ENCODE measurements around the gene LPAR5. TPM values are rescaled to one million over a fixed set of nuclear protein-coding genes. Genes with fewer than 3 reads are reported as not detected.

Gene LPAR5
- total and polyA plus RNA-seq, 2 of the 8 experiments (the other 6 are each of a cell fraction or from before 2014, with no cell fraction given) = 0.22 to 0.24 TPM

DNA sequence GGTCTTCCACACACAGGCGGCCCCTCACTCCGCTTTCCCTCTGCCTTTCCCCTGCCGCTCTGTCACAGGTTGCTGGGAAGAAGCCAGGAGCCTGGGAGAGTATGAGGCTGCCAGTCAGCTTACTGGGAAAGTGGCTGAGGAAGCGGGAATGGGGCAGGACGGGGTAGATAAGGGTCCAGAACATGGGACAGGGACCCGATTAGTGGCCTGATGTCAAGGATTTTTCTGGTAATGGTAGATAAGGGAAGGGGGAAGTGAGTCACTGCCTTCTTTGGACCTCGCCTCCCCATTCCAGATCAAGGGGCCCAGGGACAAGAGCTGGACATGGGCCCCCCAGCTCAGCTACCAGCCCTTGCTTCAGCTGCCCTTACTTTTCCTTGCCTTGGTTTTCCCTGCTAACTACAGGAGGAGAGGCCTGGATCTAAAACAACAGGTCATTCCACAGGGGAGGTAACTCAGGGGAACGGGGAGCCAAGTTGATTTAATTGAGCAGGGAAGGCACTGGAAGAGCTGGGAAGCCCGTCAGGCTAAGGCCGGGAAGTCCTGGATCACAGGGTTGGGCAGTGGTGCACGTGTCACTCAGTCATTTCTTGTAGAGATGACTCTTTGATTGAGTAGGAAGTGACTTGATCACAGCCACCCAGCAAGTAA lies 3.5 kb upstream of the LPAR5 start:
- CTCF ChIA-PET (ENCODE audit: partially characterized antibody) = interaction anchor here (0.7 to 4.1 kb wide), 5 partner anchors 8 to 68 kb away, joined by 3 to 42 read pairs (median 5); no protein-coding TSS in a partner anchor
- H2AFZ ChIP-seq (ENCODE audit: low read length) = no peak overlapping the region
- peaks cover 0 to 8% (median 2%) of the 10 kb centered on the region in 4 experiments; a peak in 3 of 7 replicates for H3K4me1 ChIP-seq (replicated peaks in 1 of 4; ENCODE audit: control insufficient read depth in 3 of 4, insufficient read depth in 4 of 4, low read length in 3 of 4)
- no peaks in the 10 kb centered on the region for H3K79me2 ChIP-seq (ENCODE audit: control insufficient read depth in 1 of 2, insufficient read depth in 2 of 2, low read length in 2 of 2)
- H3K56ac ChIP-seq (replicated peaks; ENCODE audit: insufficient read length, low read depth, low read length) = no peak overlapping the region
- H3K9ac ChIP-seq (replicated peaks in 1 of 4; ENCODE audit: extremely low read depth in 1 of 4, low read depth in 3 of 4, low read length in 3 of 4) = no peak overlapping the region
- H3K18ac ChIP-seq (ENCODE audit: extremely low read depth, low read length) = no peak overlapping the region
- no peak overlapping the region for H3K14ac ChIP-seq (ENCODE audit: insufficient read length)
- H2BK120ac ChIP-seq (replicated peaks; ENCODE audit: low read depth, low read length) = no peak overlapping the region
- no peaks in the 10 kb centered on the region for H3K36me3 ChIP-seq (ENCODE audit: control insufficient read depth in 2 of 4, insufficient read depth in 4 of 4, low read length in 3 of 4)
- no peaks in the 10 kb centered on the region for H3K23me2 ChIP-seq (ENCODE audit: low read depth, low read length)
- H3K9me3 ChIP-seq (ENCODE audit: insufficient read depth in 2 of 2, low read depth in 1 of 2, low read length in 1 of 2) = no peaks in the 10 kb centered on the region
- no peak overlapping the region for H3K4me3 ChIP-seq (ENCODE audit: extremely low read depth in 1 of 4, insufficient read depth in 2 of 4, low read depth in 3 of 4, low read length in 4 of 4)
- H2BK20ac ChIP-seq (ENCODE audit: low read length) = no peak overlapping the region
- no peak overlapping the region for H4K8ac ChIP-seq (ENCODE audit: extremely low read depth, insufficient read depth, low read length)
- H2BK12ac ChIP-seq (ENCODE audit: low read depth, low read length) = no peak overlapping the region
- H3K27ac ChIP-seq (ENCODE audit: low read depth, low read length) = no peak overlapping the region
- no peaks in the 10 kb centered on the region for H3K79me1 ChIP-seq (ENCODE audit: low read depth, low read length)
- H2AK5ac ChIP-seq (ENCODE audit: low read depth, low read length) = no peak overlapping the region
- H2BK15ac ChIP-seq (ENCODE audit: low read length) = no peak overlapping the region
- no peak for DNase-seq (ENCODE audit: low read depth in 1 of 2, low spot score in 2 of 2)
- H3K27me3 ChIP-seq (replicated peaks in 1 of 4; ENCODE audit: control insufficient read depth in 3 of 4, extremely low read depth in 1 of 4, insufficient read depth in 3 of 4, low read length in 3 of 4) = no peaks in the 10 kb centered on the region
- no peak for FAIRE-seq
- H4K5ac ChIP-seq (ENCODE audit: insufficient read length, low read depth, low read length) = no peak overlapping the region
- H2BK5ac ChIP-seq (ENCODE audit: low read depth, low read length) = no peak overlapping the region
- POLR2A ChIA-PET (ENCODE audit: partially characterized antibody) = interaction anchor here (1.1 to 1.7 kb wide), 4 partner anchors 8 to 290 kb away, joined by 3 to 5 read pairs (median 3); no protein-coding TSS in a partner anchor
- no peak overlapping the region for H4K91ac ChIP-seq (replicated peaks; ENCODE audit: insufficient read length, low read length)
- WGBS, 2 experiments (ENCODE audit: extremely low coverage in 1 of 2, insufficient coverage in 1 of 2, insufficient read length in 1 of 2, insufficient replicate concordance in 2 of 2, low coverage in 1 of 2, low lambda C conversion rate in 2 of 2, missing lambda C conversion rate in 1 of 2) = 84% methylated on average over 10 of the region's 11 CpGs; no CpG with 5 or more reads in 1 of the 2 experiments
- no peak overlapping the region for H3K4ac ChIP-seq (replicated peaks; ENCODE audit: insufficient read length, low read depth, low read length)
- H4K20me1 ChIP-seq (replicated peaks in 1 of 2; ENCODE audit: control insufficient read depth in 1 of 2, insufficient read depth in 2 of 2, low read length in 2 of 2) = no peaks in the 10 kb centered on the region
- H3K4me2 ChIP-seq (ENCODE audit: insufficient read depth in 1 of 2, low read depth in 2 of 2, low read length in 2 of 2) = no peak overlapping the region
- no peak overlapping the region for H3K23ac ChIP-seq (ENCODE audit: insufficient read length)
- TF ChIP-seq EZH2 (IDR thresholded peaks at IDR 0.05; ENCODE audit: low read depth, low read length, severe bottlenecking) = no peak
- no peak for TF ChIP-seq CTBP2 (IDR thresholded peaks at IDR 0.05; ENCODE audit: borderline replicate concordance, insufficient read depth, insufficient read length, low read length)
- TF ChIP-seq HDAC2 (IDR thresholded peaks at IDR 0.05; ENCODE audit: borderline replicate concordance in 1 of 2, low read depth in 2 of 2, low read length in 2 of 2) = no peak
- no peak for TF ChIP-seq GABPA (IDR thresholded peaks at IDR 0.05; ENCODE audit: borderline replicate concordance, insufficient read depth, low read length)
- no peak for TF ChIP-seq TEAD4 (IDR thresholded peaks at IDR 0.05; ENCODE audit: low read depth, low read length)
- TF ChIP-seq, protein P1, sequence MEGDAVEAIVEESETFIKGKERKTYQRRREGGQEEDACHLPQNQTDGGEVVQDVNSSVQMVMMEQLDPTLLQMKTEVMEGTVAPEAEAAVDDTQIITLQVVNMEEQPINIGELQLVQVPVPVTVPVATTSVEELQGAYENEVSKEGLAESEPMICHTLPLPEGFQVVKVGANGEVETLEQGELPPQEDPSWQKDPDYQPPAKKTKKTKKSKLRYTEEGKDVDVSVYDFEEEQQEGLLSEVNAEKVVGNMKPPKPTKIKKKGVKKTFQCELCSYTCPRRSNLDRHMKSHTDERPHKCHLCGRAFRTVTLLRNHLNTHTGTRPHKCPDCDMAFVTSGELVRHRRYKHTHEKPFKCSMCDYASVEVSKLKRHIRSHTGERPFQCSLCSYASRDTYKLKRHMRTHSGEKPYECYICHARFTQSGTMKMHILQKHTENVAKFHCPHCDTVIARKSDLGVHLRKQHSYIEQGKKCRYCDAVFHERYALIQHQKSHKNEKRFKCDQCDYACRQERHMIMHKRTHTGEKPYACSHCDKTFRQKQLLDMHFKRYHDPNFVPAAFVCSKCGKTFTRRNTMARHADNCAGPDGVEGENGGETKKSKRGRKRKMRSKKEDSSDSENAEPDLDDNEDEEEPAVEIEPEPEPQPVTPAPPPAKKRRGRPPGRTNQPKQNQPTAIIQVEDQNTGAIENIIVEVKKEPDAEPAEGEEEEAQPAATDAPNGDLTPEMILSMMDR (IDR thresholded peaks at IDR 0.05; ENCODE audit: control extremely low read depth in 1 of 3, insufficient read depth in 1 of 3, low read depth in 1 of 3, low read length in 3 of 3) = no peak
- no peak for TF ChIP-seq JUND (IDR thresholded peaks at IDR 0.05; ENCODE audit: low read length)
- TF ChIP-seq SIRT6 (IDR thresholded peaks at IDR 0.05; ENCODE audit: low read length) = no peak

Data from H1 (cell line).